Natural killer cell (primary cell): ENCODE measurements around the gene FOXQ1. TPM values are rescaled to one million over a fixed set of nuclear protein-coding genes. Genes with fewer than 3 reads are reported as not detected.

Experiments used
- ATAC-seq, 3 donors: fragments of 150-1000 bp in 2 of 3; fragments of 200-7000 bp in 1 of 3; cut with Tn5 transposase; 1 replicate in 1 of 3; 2 replicates in 2 of 3; pipeline ENCODE4 v1.10.0; 2021; ENCODE audit warnings: mild to moderate bottlenecking in 2 of 3, moderate library complexity in 2 of 3
- DNase-seq, 2 donors: peaks; one replicate each; pipeline versions ENCODE4 v3.0.0 to v3.0.0-alpha.2; 2013 to 2021; ENCODE audit warnings: mixed read lengths in 1 of 2
- H3K27ac ChIP-seq: one replicate; pipeline ENCODE4 v1.5.1; 2013; ENCODE audit warnings: mild to moderate bottlenecking, low read length
- H3K27me3 ChIP-seq: one replicate; pipeline ENCODE4 v1.6.1; 2013; ENCODE audit warnings: low read length; ENCODE audit not compliant: control insufficient read depth, insufficient read depth
- H3K36me3 ChIP-seq: one replicate; pipeline ENCODE4 v1.6.1; 2013; ENCODE audit warnings: low read length; ENCODE audit not compliant: control insufficient read depth, insufficient read depth
- H3K4me1 ChIP-seq: one replicate; pipeline ENCODE4 v1.6.1; 2013; ENCODE audit warnings: low read length; ENCODE audit not compliant: control insufficient read depth, insufficient read depth
- H3K4me3 ChIP-seq: one replicate; pipeline ENCODE4 v1.5.1; 2013; ENCODE audit warnings: low read length
- H3K9me3 ChIP-seq: one replicate; pipeline ENCODE4 v1.6.1; 2013; ENCODE audit warnings: low read length; ENCODE audit not compliant: control insufficient read depth, insufficient read depth
- H3K27ac Mint-ChIP-seq, 2 donors: one replicate each; pipeline ENCODE4 v1.8.0; 2022; ENCODE audit warnings: mild to moderate bottlenecking in 2 of 2, mixed read lengths in 2 of 2, moderate library complexity in 1 of 2
- H3K27me3 Mint-ChIP-seq, 2 donors: one replicate each; pipeline ENCODE4 v1.8.0; 2022; ENCODE audit warnings: low read depth in 2 of 2, mixed read lengths in 2 of 2
- H3K36me3 Mint-ChIP-seq: one replicate; pipeline ENCODE4 v1.8.0; 2022; ENCODE audit warnings: mixed read lengths
- H3K4me1 Mint-ChIP-seq, 2 donors: one replicate each; pipeline ENCODE4 v1.8.0; 2022; ENCODE audit warnings: mixed read lengths in 2 of 2
- H3K4me3 Mint-ChIP-seq: one replicate; pipeline ENCODE4 v1.8.0; 2022; ENCODE audit warnings: mild to moderate bottlenecking, moderate library complexity, mixed read lengths
- H3K9me3 Mint-ChIP-seq, 2 donors: one replicate each; pipeline ENCODE4 v1.8.0; 2022; ENCODE audit warnings: mixed read lengths in 2 of 2
- WGBS: methylation state at CpG from one replicate; pipeline ENCODE4 v1.1.7; 2013; ENCODE audit warnings: missing lambda C conversion rate; ENCODE audit not compliant: insufficient coverage; 5-methylcytosine and 5-hydroxymethylcytosine counted together
- intact Hi-C: fragments of 100-400 bp; cut with micrococcal nuclease; formaldehyde crosslinking; loops from one replicate; pipeline ENCODE4 v1.14.2; 2022
- total RNA-seq, 4 donors: library from RNA; stranded (reverse); fragments of 120-200 nt in 1 of 4; gene quantifications; one replicate each; pipeline versions ENCODE4 v1.2.3 to v1.2.4, GENCODE V29; 2013 to 2022
- TF ChIP-seq, protein P1 (sequence below): fragments of 200-600 bp; IDR thresholded peaks from one replicate; pipeline ENCODE4 v1.8.0; 2022; ENCODE audit warnings: antibody characterized with exemption

The FOXQ1 gene
- total RNA-seq, 3 donors from 2014 or later (not counting 1 experiment from before 2014, with no cell fraction given): not detected

DNA sequence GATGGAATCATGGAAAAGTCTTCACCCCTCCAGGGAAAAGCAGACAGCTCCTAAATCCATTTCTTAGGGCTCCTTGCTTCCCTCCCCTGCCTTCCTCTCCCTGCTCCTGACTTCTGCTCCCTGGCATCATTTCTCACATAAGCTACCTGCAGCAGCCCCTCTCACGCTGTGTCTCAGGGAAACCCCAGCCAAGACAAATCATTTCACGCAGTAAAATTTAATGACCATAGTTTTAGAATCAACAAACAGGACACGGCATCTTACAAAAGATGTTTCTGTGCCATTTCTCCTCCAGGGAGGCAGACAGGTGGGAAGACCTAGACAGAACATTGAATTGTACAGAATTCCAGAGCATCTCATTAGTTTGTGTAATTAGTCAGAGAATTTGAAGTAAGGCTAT, 16.5 kb upstream of the FOXQ1 start:
- no peak overlapping the region for H3K27ac ChIP-seq
- H3K4me3 ChIP-seq: no peak overlapping the region
- Mint-ChIP-seq H3K27ac (no peak overlapping the region), H3K36me3 (no peaks in the 10 kb centered on the region), H3K4me1 (no peaks in the 10 kb centered on the region), H3K27me3 (peaks cover 31 to 55% of the 10 kb centered on the region in 2 donors), H3K9me3 (peaks cover 0 to 2% of the 10 kb centered on the region in 2 donors), H3K4me3 (no peak overlapping the region)
- H3K27me3 ChIP-seq: peaks cover 2% of the 10 kb centered on the region
- intact Hi-C loops: no loop called here
- H3K9me3 ChIP-seq: no peaks in the 10 kb centered on the region
- DNase-seq (no peak), ATAC-seq (no peak)
- TF ChIP-seq, protein P1, sequence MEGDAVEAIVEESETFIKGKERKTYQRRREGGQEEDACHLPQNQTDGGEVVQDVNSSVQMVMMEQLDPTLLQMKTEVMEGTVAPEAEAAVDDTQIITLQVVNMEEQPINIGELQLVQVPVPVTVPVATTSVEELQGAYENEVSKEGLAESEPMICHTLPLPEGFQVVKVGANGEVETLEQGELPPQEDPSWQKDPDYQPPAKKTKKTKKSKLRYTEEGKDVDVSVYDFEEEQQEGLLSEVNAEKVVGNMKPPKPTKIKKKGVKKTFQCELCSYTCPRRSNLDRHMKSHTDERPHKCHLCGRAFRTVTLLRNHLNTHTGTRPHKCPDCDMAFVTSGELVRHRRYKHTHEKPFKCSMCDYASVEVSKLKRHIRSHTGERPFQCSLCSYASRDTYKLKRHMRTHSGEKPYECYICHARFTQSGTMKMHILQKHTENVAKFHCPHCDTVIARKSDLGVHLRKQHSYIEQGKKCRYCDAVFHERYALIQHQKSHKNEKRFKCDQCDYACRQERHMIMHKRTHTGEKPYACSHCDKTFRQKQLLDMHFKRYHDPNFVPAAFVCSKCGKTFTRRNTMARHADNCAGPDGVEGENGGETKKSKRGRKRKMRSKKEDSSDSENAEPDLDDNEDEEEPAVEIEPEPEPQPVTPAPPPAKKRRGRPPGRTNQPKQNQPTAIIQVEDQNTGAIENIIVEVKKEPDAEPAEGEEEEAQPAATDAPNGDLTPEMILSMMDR: no peak
- no peaks in the 10 kb centered on the region for H3K4me1 ChIP-seq
- 85% methylated on average over 3 of the region's 3 CpGs for WGBS
- no peaks in the 10 kb centered on the region for H3K36me3 ChIP-seq

DNA sequence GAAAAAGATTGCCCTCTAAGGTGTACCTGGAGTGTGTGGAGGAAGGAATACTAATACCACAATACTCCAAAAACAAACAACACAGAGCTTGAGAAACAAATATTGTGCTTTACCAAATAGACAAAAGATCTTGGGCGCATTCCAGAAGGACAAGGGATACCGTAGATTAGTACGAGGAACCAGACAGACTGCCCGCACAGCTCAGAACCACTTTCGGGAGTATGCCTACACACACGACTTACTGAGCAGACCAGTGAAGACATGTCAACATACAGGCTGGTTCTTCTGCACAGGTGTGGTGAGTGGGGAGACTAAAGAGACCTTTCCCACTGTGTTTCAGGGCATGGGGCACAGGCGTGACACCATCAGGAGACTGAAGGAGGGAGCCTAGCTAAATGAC, 15.8 kb upstream of the FOXQ1 start:
- Mint-ChIP-seq H3K4me3 (no peak overlapping the region), H3K9me3 (peaks cover 0 to 2% of the 10 kb centered on the region in 2 donors), H3K36me3 (no peaks in the 10 kb centered on the region), H3K27me3 (peaks cover 31 to 55% of the 10 kb centered on the region in 2 donors), H3K4me1 (no peaks in the 10 kb centered on the region), H3K27ac (no peak overlapping the region)
- intact Hi-C loops: no loop called here
- no peak for DNase-seq
- Histone ChIP-seq H3K36me3 (no peaks in the 10 kb centered on the region), H3K4me3 (no peak overlapping the region), H3K27ac (no peak overlapping the region), H3K27me3 (peaks cover 4% of the 10 kb centered on the region), H3K4me1 (no peaks in the 10 kb centered on the region), H3K9me3 (no peaks in the 10 kb centered on the region)
- ATAC-seq: no peak
- WGBS: 89% methylated on average over 7 of the region's 7 CpGs
- TF ChIP-seq, protein P1: no peak

DNA sequence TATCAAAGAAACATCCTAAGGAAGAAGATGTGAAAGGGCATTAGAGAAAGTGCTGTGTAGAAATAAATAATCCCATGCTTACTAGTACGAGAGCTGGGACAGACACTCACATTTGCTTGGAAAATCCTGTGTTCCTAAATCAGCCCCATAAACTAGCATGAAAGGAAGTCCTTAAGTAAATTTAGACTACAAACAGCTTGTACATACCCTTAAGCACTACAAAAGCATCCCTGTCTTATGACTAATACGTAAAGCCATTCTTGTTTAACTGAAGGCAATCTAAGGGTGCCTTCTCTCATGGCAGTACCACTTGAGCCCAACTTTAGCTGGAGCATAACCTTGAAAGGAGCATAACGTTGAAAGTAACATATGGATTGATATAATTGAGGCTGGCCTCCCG, 15.4 kb upstream of the FOXQ1 start:
- no peak overlapping the region for H3K27ac Mint-ChIP-seq

DNA sequence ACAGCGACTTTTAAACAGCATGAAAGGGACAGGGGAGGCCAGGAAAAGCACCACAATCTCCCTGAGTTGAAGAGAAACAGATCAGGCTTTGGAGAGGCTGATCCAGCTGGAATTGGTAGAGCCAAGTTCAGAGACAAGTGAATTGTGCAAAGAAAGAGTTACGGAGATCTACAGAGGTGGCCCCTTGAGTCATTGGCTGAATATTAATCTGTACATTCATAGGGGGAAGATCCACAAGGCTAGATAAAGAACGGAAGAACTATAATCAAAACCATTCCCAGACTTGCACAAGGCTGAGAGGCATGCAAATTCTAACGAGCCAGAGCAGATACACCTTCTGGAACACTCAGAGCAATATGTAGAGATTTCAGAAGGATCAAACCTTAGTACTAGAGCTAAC, 14.2 kb upstream of the FOXQ1 start:
- Mint-ChIP-seq H3K27me3 (peaks cover 32 to 49% of the 10 kb centered on the region in 2 donors), H3K9me3 (no peaks in the 10 kb centered on the region), H3K4me1 (no peaks in the 10 kb centered on the region), H3K4me3 (no peak overlapping the region), H3K27ac (no peak overlapping the region), H3K36me3 (no peaks in the 10 kb centered on the region)
- Histone ChIP-seq H3K4me3 (no peak overlapping the region), H3K4me1 (no peaks in the 10 kb centered on the region), H3K27ac (no peak overlapping the region), H3K27me3 (peaks cover 5% of the 10 kb centered on the region), H3K9me3 (no peaks in the 10 kb centered on the region), H3K36me3 (no peaks in the 10 kb centered on the region)
- intact Hi-C loops: no loop called here
- TF ChIP-seq, protein P1: no peak
- ATAC-seq (no peak), DNase-seq (no peak)
- WGBS: 65% methylated on average over 4 of the region's 4 CpGs

More for the DNA sequence above, 15.4 kb upstream of the FOXQ1 start:
- Mint-ChIP-seq H3K27me3 (peaks cover 31 to 55% of the 10 kb centered on the region in 2 donors), H3K4me3 (no peak overlapping the region), H3K36me3 (no peaks in the 10 kb centered on the region), H3K9me3 (peaks cover 0 to 2% of the 10 kb centered on the region in 2 donors), H3K4me1 (no peaks in the 10 kb centered on the region)
- no peak for ATAC-seq
- DNase-seq: no peak
- Histone ChIP-seq H3K27me3 (peaks cover 5% of the 10 kb centered on the region), H3K27ac (no peak overlapping the region), H3K4me3 (no peak overlapping the region), H3K9me3 (no peaks in the 10 kb centered on the region), H3K36me3 (no peaks in the 10 kb centered on the region), H3K4me1 (no peaks in the 10 kb centered on the region)
- TF ChIP-seq, protein P1: no peak
- intact Hi-C loops: no loop called here
- 81% methylated on average over 3 of the region's 4 CpGs for WGBS
